Uterus (tissue), 4 donors: ENCODE measurements around the gene MS4A4A. TPM values are rescaled to one million over a fixed set of nuclear protein-coding genes. Genes with fewer than 3 reads are reported as not detected.
"Not testable (repeated sequence)": the region's sequence is repeated elsewhere in the genome, so short reads cannot be mapped to it uniquely, and the experiment has no call there.

Experiments
- DNase-seq, 2 donors: peaks; one replicate each; pipeline ENCODE4 v3.0.0-alpha.2; 2019 to 2020
- H3K27ac ChIP-seq, 2 donors: fragments of 200-600 bp; sonication (generic); 1 replicate in 1 of 2; 2 replicates in 1 of 2; pipeline ENCODE4 v1.5.1; 2016 to 2018
- H3K27me3 ChIP-seq, 2 donors: fragments of 200-600 bp; sonication (generic); one replicate each; pipeline ENCODE4 v1.5.1; 2018 to 2019; ENCODE audit warnings: control low read depth in 1 of 2
- H3K36me3 ChIP-seq, 2 donors: fragments of 200-600 bp; sonication (generic); one replicate each; pipeline ENCODE4 v1.5.1; 2019; ENCODE audit warnings: control low read depth in 1 of 2
- H3K4me1 ChIP-seq, 2 donors: fragments of 200-600 bp; sonication (generic); one replicate each; pipeline ENCODE4 v1.5.1; 2018 to 2019; ENCODE audit warnings: control low read depth in 1 of 2
- H3K4me3 ChIP-seq, 2 donors: fragments of 200-600 bp; sonication (generic); 1 replicate in 1 of 2; 2 replicates in 1 of 2; pipeline ENCODE4 v1.5.1; 2018 to 2019; ENCODE audit warnings: mild to moderate bottlenecking in 1 of 2
- H3K9me3 ChIP-seq, 2 donors: fragments of 200-600 bp; sonication (generic); one replicate each; pipeline ENCODE4 v1.5.1; 2019; ENCODE audit warnings: control low read depth in 1 of 2
- POLR2A ChIP-seq, 2 donors: fragments of 450-650 bp; IDR thresholded peaks; one replicate each; pipeline ENCODE4 v1.6.1; 2016; ENCODE audit warnings: antibody characterized with exemption in 2 of 2, mild to moderate bottlenecking in 1 of 2, moderate library complexity in 1 of 2
- intact Hi-C: fragments of 100-400 bp; cut with DNase I; formaldehyde crosslinking; loops from one replicate; pipeline ENCODE4 v1.15.1; 2023; ENCODE audit warnings: low total_unique reads
- total RNA-seq, 4 donors: library from RNA; depleted of rRNA in 3 of 4; stranded (reverse); fragments of >200 nt in 3 of 4; gene quantifications; one replicate each; pipeline versions ENCODE4 v1.1.0 to v1.2.4, GENCODE V29; 2014 to 2023
- TF ChIP-seq, protein P1 (sequence below), 4 experiments: fragments of 200-600 bp in 2 of 4; fragments of 450-650 bp in 2 of 4; sonication (generic) in 2 of 4; IDR thresholded peaks; one replicate each; pipeline ENCODE4 v1.5.1; 2016 to 2019; ENCODE audit warnings: antibody characterized with exemption in 4 of 4, mild to moderate bottlenecking in 2 of 4, moderate library complexity in 1 of 4
- donor health status: DM: yes; HTN: yes; CAD: no.

MS4A4A gene
- total RNA-seq, 4 donors from 2014 or later, result 2.6 to 29.1 (median 14.3) TPM

DNA sequence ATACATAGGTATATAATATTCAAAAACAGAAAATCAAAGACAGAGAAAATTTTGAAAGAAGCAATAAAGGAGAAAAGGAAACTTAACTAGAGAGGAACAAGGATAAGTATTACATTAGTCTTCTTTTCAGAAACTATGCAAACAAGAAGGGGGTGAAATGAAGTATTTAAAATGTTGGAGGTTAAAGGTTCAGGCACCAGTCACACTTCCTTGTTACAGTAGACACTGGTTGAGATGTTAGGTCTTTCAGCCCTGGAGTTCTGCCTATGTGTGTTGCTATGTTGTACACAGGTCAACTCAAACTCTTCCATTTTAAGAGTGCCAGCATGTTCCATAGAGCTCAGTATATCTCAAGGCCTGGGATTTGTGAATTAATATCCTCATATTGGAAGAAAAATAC, 6.0 kb upstream of the MS4A4A start:
- H3K27ac ChIP-seq, result no peak overlapping the region
- intact Hi-C loops, result no loop called here

DNA sequence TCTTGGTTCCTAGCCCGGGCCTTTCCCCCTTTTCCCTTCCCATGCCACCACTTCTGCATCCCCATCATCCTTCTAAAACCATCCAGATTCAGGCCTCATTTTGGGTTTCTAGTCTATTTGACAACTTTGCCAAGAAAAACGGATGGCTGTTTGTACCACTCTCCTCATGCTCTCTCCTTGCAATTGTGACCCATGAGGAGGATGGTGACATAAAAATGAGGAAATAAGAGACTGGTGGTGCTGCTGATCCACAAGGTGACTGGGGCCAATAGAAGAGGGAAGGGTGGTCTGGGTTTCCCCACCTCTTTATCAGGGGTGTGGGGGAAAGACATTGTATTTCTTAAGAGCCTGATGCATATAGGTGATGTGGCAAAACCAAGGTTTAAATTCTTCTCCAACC, 1.0 kb downstream of the MS4A4A start:
- H3K27ac ChIP-seq, result no peak overlapping the region
- no peaks in the 10 kb centered on the region for H3K36me3 ChIP-seq
- no peak overlapping the region for H3K4me3 ChIP-seq
- no peaks in the 10 kb centered on the region for H3K27me3 ChIP-seq
- DNase-seq, result no peak
- no peaks in the 10 kb centered on the region for H3K4me1 ChIP-seq
- TF ChIP-seq, protein P1, sequence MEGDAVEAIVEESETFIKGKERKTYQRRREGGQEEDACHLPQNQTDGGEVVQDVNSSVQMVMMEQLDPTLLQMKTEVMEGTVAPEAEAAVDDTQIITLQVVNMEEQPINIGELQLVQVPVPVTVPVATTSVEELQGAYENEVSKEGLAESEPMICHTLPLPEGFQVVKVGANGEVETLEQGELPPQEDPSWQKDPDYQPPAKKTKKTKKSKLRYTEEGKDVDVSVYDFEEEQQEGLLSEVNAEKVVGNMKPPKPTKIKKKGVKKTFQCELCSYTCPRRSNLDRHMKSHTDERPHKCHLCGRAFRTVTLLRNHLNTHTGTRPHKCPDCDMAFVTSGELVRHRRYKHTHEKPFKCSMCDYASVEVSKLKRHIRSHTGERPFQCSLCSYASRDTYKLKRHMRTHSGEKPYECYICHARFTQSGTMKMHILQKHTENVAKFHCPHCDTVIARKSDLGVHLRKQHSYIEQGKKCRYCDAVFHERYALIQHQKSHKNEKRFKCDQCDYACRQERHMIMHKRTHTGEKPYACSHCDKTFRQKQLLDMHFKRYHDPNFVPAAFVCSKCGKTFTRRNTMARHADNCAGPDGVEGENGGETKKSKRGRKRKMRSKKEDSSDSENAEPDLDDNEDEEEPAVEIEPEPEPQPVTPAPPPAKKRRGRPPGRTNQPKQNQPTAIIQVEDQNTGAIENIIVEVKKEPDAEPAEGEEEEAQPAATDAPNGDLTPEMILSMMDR (IDR thresholded peaks at IDR 0.05), result no peak
- no peak for TF ChIP-seq POLR2A (IDR thresholded peaks at IDR 0.05)
- H3K9me3 ChIP-seq, result no peaks in the 10 kb centered on the region
- intact Hi-C loops, result no loop called here

More for the DNA sequence above, 6.0 kb upstream of the MS4A4A start:
- Histone ChIP-seq H3K27me3 (no peaks in the 10 kb centered on the region), H3K9me3 (peaks cover 0 to 4% of the 10 kb centered on the region in 2 donors), H3K4me1 (no peaks in the 10 kb centered on the region), H3K36me3 (no peaks in the 10 kb centered on the region), H3K4me3 (no peak overlapping the region)
- no peak for DNase-seq
- TF ChIP-seq, protein P1 (IDR thresholded peaks at IDR 0.05), result no peak
- TF ChIP-seq POLR2A (IDR thresholded peaks at IDR 0.05), result no peak

DNA sequence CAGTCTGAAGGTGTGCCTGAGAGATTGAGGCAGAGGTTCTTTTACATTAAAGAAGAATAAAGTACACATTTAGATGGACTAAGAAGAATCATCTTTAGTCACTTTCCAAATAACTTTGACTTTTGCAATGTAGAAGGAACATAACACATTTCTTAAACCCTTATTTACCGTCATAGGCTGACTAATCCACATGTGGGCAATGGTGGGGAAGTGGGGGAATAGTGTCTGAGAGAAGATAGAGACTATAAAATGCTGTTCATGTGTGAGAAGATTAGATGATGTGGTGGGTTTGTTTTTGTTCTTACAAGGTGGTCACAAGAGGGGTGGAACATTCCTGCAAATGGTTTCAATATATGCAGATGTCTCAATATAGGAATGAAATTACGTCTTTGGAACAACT, 1.8 kb downstream of the MS4A4A start:
- Histone ChIP-seq H3K4me3 (no peak overlapping the region), H3K27me3 (no peaks in the 10 kb centered on the region), H3K27ac (no peak overlapping the region), H3K9me3 (no peaks in the 10 kb centered on the region), H3K4me1 (no peaks in the 10 kb centered on the region), H3K36me3 (no peaks in the 10 kb centered on the region)
- TF ChIP-seq POLR2A (IDR thresholded peaks at IDR 0.05), result no peak
- TF ChIP-seq, protein P1 (IDR thresholded peaks at IDR 0.05), result no peak
- DNase-seq, result no peak
- intact Hi-C loops, result no loop called here

DNA sequence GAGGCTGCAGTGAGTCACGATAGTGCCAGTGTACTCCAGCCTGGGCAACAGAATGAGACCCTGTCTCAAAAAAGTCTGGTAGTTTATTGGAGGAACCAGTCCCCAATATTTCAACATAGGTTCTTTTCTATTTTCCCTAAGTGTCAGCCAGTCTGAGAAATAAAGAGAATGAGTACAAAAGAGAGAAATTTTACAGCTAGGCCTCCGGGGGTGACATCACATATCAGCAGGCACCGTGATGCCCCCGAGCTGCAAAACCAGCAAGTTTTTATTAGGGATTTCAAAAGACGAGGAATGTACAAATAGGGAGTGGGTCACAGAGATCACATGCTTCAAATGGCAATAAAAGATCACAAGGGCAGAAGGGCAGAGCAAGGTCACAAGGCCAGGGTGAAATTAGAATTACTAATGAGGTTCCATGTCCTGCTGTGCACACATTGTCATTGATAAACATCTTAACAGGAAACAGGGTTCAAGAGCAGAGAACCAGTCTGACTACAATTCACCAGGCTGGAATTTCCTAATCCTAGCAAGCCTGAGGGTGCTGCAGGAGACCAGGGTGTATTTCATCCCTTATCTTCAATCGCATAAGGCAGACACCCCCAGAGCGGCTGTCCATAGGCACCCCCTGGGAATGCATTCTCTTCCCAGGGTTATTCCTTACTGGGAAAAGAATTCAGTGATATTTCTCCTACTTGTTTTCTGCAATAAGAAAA, 5.1 kb downstream of the MS4A4A start:
- H3K27me3 ChIP-seq, H3K4me3 ChIP-seq: not testable (repeated sequence)

DNA sequence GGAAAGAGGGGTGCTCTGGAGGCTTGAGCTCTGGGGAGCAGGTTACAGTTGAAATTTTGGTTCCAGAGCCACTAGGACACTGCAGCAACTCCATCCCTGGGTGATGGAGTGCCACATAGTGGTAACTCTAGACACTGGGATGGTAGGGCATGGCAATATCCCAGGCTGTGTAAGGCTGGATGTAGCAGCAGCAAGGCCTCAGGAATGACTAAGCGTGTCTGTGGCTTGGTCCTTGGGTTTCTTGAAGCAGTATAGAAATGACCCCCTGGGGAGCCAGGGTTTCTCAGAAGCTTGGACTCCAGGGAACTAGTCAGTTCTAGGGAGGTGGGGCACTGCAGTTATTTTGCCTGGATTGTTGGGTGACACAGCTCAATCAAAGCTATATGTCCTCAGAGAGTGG, 8.1 kb downstream of the MS4A4A start:
- TF ChIP-seq, protein P1 (IDR thresholded peaks at IDR 0.05), result no peak
- TF ChIP-seq POLR2A (IDR thresholded peaks at IDR 0.05), result no peak
- Histone ChIP-seq H3K27me3 (no peaks in the 10 kb centered on the region), H3K9me3 (no peaks in the 10 kb centered on the region), H3K4me3 (no peak overlapping the region), H3K4me1 (no peaks in the 10 kb centered on the region), H3K27ac (no peak overlapping the region), H3K36me3 (no peaks in the 10 kb centered on the region)
- intact Hi-C loops, result no loop called here
- DNase-seq, result no peak

More for the DNA sequence above, 5.1 kb downstream of the MS4A4A start:
- DNase-seq, H3K9me3 ChIP-seq, intact Hi-C loops, H3K4me1 ChIP-seq, H3K27ac ChIP-seq, H3K36me3 ChIP-seq: not testable (repeated sequence)
